Fibroblast of lung (primary cell): ENCODE measurements around the gene RSPH10B. TPM values are rescaled to one million over a fixed set of nuclear protein-coding genes. Genes with fewer than 3 reads are reported as not detected.
A peak's percentile ranks its signal among the peaks of the same experiment; 100 is the strongest.
"Not testable (repeated sequence)": the region's sequence is repeated elsewhere in the genome, so short reads cannot be mapped to it uniquely, and the experiment has no call there.

Experiments
- DNase-seq, 2 donors: peaks; one replicate each; pipeline versions ENCODE4 v3.0.0 to v3.0.0-alpha.2; 2010; ENCODE audit warnings: low read depth in 2 of 2
- H2AFZ ChIP-seq: 2 replicates; pipeline ENCODE4 v1.5.1; 2012; ENCODE audit warnings: low read length, control low read depth, inconsistent platforms
- H3K27ac ChIP-seq: 2 replicates; pipeline ENCODE4 v1.5.1; 2011; ENCODE audit warnings: low read length, control low read depth; ENCODE audit not compliant: insufficient read depth
- H3K27me3 ChIP-seq: 2 replicates; pipeline ENCODE4 v1.5.1; 2011; ENCODE audit warnings: mild to moderate bottlenecking, low read length; ENCODE audit not compliant: control insufficient read depth, insufficient read depth
- H3K36me3 ChIP-seq: 2 replicates; pipeline ENCODE4 v1.5.1; 2011; ENCODE audit warnings: low read length; ENCODE audit not compliant: control insufficient read depth, insufficient read depth
- H3K4me1 ChIP-seq: 2 replicates; pipeline ENCODE4 v1.5.1; 2011; ENCODE audit warnings: low read length; ENCODE audit not compliant: control insufficient read depth, insufficient read depth; ENCODE audit errors: extremely low read depth
- H3K4me2 ChIP-seq: 2 replicates; pipeline ENCODE4 v1.5.1; 2011; ENCODE audit warnings: low read length, control low read depth; ENCODE audit not compliant: insufficient read depth; ENCODE audit errors: extremely low read depth
- H3K4me3 ChIP-seq, 4 experiments: fragments of 200-600 bp in 1 of 4; sonication (generic) in 1 of 4; replicated peaks in 1 of 4; 2 replicates each; pipeline ENCODE4 v1.5.1; 2011 to 2016; ENCODE audit warnings: low read length in 4 of 4, low read depth in 3 of 4, mild to moderate bottlenecking in 3 of 4, control low read depth in 2 of 4, inconsistent platforms in 1 of 4, mixed read lengths in 1 of 4; ENCODE audit not compliant: insufficient read depth in 1 of 4; ENCODE audit errors: control extremely low read depth in 1 of 4
- H3K79me2 ChIP-seq: 2 replicates; pipeline ENCODE4 v1.5.1; 2012; ENCODE audit warnings: mild to moderate bottlenecking, low read length, inconsistent platforms; ENCODE audit not compliant: control insufficient read depth, insufficient read depth
- H3K9ac ChIP-seq: 2 replicates; pipeline ENCODE4 v1.5.1; 2011; ENCODE audit warnings: mild to moderate bottlenecking, low read length, control low read depth; ENCODE audit not compliant: insufficient read depth
- H3K9me3 ChIP-seq: 2 replicates; pipeline ENCODE4 v1.5.1; 2012; ENCODE audit warnings: low read depth, low read length; ENCODE audit not compliant: control insufficient read depth, insufficient read depth
- H4K20me1 ChIP-seq: 2 replicates; pipeline ENCODE4 v1.5.1; 2011; ENCODE audit warnings: low read length; ENCODE audit not compliant: control insufficient read depth, insufficient read depth; ENCODE audit errors: extremely low read depth
- CTCF ChIP-seq, 2 donors: IDR thresholded peaks in 1 of 2; conservative IDR thresholded peaks in 1 of 2; 1 replicate in 1 of 2; 2 replicates in 1 of 2; pipeline ENCODE4 v1.5.1; 2011 to 2012; ENCODE audit warnings: low read length in 2 of 2, control low read depth in 1 of 2, inconsistent platforms in 1 of 2, low read depth in 1 of 2, mild to moderate bottlenecking in 1 of 2
- EZH2 ChIP-seq: IDR thresholded peaks from 2 replicates; pipeline ENCODE4 v1.5.1; 2012; ENCODE audit warnings: low read length, control low read depth, mild to moderate bottlenecking; ENCODE audit errors: missing control alignments
- polyA plus RNA-seq, 2 donors: library from polyadenylated mRNA; depleted of rRNA in 1 of 2; stranded (reverse) in 1 of 2; unstranded in 1 of 2; fragments of >200 nt; gene quantifications; 2 replicates each; pipeline ENCODE4 v1.2.1, GENCODE V29; 2011 to 2012; ENCODE audit warnings: missing spikeins in 1 of 2
- total RNA-seq: library from RNA; depleted of rRNA; stranded (reverse); fragments of >200 nt; gene quantifications from 2 replicates; pipeline ENCODE4 v1.2.1, GENCODE V29; 2014

RSPH10B gene
- total and polyA plus RNA-seq, 2 donors (not counting 1 experiment from before 2014, with no cell fraction given), result 0.66 TPM; not detected in 1

DNA sequence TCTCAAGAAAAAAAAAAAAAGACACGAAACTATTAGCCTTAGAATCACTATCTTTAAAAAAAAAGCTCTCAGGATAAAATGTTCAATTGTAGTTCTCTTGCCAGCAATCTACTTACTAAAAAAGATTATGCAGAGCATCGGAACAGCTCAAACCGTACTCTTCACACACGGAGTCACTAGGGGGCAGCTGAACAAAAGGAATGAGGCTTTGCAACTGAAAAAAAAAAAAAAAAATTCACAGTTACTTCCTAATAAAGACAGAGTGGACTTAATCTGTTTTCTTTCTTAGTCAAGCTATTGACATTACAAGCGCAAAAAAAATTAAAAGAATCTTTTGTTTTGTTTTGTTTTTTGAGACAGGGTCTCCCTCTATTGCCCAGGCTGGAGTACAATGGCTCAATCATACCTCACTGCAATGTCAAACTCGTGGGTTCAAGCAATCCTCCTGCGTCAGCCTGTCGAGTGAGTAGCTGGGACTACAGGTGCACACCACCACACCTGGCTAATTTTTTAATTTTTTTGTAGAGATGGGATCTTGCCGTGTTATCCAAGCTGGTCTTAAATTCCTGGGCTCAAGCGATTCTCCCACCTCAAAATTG lies 26.8 kb upstream of the RSPH10B start:
- H3K36me3 ChIP-seq, result no peaks in the 10 kb centered on the region
- no peak for TF ChIP-seq EZH2
- TF ChIP-seq CTCF (conservative IDR thresholded peaks at IDR 0.05 in 1 of 2, IDR thresholded peaks at IDR 0.05 in 1 of 2; ENCODE audit: low read depth in 1 of 2, low read length in 2 of 2), result peak; percentile 58 to 74

GRCh38 chr7:5987061-5987460 lies 16.6 kb upstream of the RSPH10B start:
- not testable (repeated sequence) for DNase-seq, H3K79me2 ChIP-seq, H3K9ac ChIP-seq, H3K4me1 ChIP-seq, H3K27ac ChIP-seq, H3K9me3 ChIP-seq, H3K4me2 ChIP-seq, H3K36me3 ChIP-seq, H3K4me3 ChIP-seq, H2AFZ ChIP-seq, H4K20me1 ChIP-seq, H3K27me3 ChIP-seq

More for the DNA sequence above, 26.8 kb upstream of the RSPH10B start:
- Histone ChIP-seq H3K79me2 (no peaks in the 10 kb centered on the region), H3K4me3 (no peak overlapping the region), H2AFZ (no peak overlapping the region), H3K27ac (no peak overlapping the region), H3K27me3 (no peaks in the 10 kb centered on the region), H3K4me1 (no peaks in the 10 kb centered on the region), H3K9ac (no peak overlapping the region), H4K20me1 (no peaks in the 10 kb centered on the region), H3K4me2 (no peak overlapping the region), H3K9me3 (no peaks in the 10 kb centered on the region)
- peak; percentile 58 to 77 for DNase-seq

- not testable (repeated sequence) for H4K20me1 ChIP-seq, H3K4me1 ChIP-seq, H3K36me3 ChIP-seq, DNase-seq, H3K27ac ChIP-seq, H3K27me3 ChIP-seq, H2AFZ ChIP-seq, H3K79me2 ChIP-seq, H3K4me3 ChIP-seq, H3K9ac ChIP-seq, H3K4me2 ChIP-seq, H3K9me3 ChIP-seq
Observed at GRCh38 chr7:5979680-5980314, 9.3 kb upstream of the RSPH10B start.

DNA sequence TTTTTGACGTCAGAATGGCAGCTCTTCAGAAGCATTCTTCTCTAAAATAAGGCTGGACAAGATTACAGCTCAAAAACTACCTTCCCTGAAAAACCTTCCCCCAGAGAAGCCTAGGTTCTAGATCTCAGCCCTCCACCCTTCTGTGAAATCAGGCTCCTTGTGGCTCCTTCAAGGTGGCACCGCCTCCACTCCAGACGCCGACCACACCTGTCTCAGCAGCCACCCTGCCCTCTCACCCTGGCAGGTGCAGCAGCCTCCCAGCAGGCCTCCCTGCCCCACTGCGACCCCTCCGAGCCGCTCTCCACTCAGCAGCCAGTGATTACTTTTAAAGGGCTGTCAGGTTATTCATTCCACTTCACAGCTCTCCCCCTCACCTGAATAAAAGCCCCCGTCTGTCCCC lies 3.1 kb upstream of the RSPH10B start:
- not testable (repeated sequence) for H3K4me1 ChIP-seq, H3K4me2 ChIP-seq

DNA sequence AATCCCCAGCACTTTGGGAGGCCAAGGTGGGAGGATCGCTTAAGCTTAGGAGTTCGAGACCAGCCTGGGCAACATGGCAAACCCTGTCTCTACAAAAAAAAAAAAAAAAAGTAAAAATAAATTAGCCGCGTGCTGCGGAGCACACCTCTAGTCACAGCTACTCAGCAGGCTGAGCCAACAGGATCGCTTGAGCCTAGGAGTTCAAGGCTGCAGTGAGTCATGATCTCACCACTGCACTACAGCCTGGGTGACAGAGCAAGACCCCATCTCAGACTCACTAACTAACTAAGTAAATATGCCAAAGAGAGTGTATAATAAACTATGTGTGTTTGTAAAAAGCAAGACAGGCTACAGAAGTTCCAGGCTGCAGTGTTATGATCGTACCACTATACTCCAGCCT lies 6.7 kb downstream of the RSPH10B start:
- H4K20me1 ChIP-seq, H3K4me2 ChIP-seq, H3K4me3 ChIP-seq, H3K27ac ChIP-seq, H3K36me3 ChIP-seq, H3K79me2 ChIP-seq, H3K9me3 ChIP-seq, DNase-seq, H3K4me1 ChIP-seq, H2AFZ ChIP-seq, H3K27me3 ChIP-seq, H3K9ac ChIP-seq: not testable (repeated sequence)

More for the DNA sequence above, 3.1 kb upstream of the RSPH10B start:
- not testable (repeated sequence) for H3K9ac ChIP-seq, H3K27ac ChIP-seq, DNase-seq, H3K36me3 ChIP-seq, H3K79me2 ChIP-seq, H3K9me3 ChIP-seq, H3K4me3 ChIP-seq, H2AFZ ChIP-seq, H3K27me3 ChIP-seq, H4K20me1 ChIP-seq

- not testable (repeated sequence) for H3K4me3 ChIP-seq, H4K20me1 ChIP-seq, H3K9ac ChIP-seq, H3K27me3 ChIP-seq, H3K4me1 ChIP-seq, DNase-seq, H3K36me3 ChIP-seq, H2AFZ ChIP-seq, H3K9me3 ChIP-seq, H3K27ac ChIP-seq, H3K4me2 ChIP-seq, H3K79me2 ChIP-seq
Observed at GRCh38 chr7:5963205-5963604, 7.3 kb downstream of the RSPH10B start.
